Stimulated activated CD8-positive, alpha-beta memory T cell treated with anti-CD3 and anti-CD28 coated beads, Interleukin-4, amount 100 ng/mL, for 48 hours (primary cell): ENCODE measurements around the gene COL20A1.

Experiments used
- DNase-seq: peaks from one replicate; pipeline ENCODE4 v3.0.0-alpha.2; 2020

COL20A1 gene

DNA sequence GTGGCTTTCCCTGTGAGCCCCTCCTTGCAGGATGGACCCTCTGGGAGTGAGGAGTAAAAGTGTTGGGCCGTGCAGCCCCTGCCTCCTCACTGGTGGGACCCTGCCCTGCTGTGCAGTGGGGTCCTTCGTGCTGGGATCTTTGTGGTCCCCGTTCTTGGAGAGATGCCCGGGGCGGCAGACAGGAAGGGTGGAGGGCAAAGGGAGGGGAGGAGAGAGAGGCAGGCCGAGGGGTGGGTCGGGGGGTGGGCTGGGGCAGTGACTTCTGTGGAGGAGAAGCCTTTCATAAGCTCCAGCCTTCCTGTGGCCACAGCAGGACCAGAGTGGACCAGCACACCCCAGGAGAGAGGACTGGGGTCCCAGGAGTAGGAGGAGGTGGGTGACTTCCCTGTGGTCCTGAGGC lies at the start of gene COL20A1:
Gene COL20A1 (plus strand): TSS at position 283 of the 400 bp plus-strand sequence. CDS start 1,922 bp downstream, outside the sequence.
- no peak for DNase-seq

DNA sequence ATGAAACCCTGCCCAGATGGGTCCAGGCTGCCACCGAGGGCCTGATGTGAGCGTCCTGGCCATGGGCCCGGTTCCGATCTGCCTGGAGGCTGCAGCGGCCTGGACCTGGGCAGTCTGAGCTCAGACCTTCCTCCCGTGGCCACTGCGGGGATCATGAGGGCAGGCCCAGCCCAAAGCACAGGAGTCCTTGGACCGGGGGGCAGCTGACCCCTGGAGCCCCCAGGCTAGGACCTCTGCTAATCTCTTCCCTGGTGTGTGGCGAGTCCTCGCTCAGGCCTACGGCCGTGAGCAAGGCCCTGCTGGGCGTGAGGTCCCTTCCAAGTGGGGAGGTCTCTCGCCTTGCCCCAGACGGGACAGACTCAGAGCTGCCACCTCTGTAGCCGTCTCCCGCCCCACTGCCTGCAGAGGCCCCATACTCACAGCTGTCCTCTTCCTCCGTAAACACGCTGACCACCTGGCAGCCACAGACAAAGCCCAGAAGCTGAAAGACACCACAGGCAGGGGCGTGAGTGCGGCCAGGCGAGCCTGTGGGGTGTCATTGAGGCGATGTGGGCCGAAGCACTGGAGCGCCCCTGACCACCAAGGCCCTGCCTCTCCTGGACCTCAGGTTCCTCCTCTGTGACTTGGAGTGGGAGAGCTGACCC lies 49.3 kb upstream of the COL20A1 start:
- no peak for DNase-seq

DNA sequence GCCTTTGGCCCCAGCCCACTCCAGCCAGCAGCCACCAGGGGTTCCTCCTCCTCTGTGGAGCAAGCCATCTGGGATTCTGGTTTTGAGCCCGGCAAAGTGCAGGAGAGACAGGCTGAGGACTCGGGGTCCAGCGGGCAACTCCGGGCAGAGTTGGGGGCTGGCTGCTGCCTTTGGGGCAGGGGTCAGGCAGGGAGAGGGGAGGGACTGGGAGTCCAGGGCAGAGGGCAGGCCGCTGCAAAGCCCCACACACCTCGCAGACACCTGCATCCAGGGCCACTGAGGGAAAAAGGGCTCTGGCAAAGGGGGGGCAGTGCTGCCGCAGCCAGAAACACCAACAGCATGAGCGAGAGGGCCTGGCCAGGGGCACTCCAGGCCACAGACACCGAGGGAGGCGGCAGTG lies 48.5 kb upstream of the COL20A1 start:
- no peak for DNase-seq

DNA sequence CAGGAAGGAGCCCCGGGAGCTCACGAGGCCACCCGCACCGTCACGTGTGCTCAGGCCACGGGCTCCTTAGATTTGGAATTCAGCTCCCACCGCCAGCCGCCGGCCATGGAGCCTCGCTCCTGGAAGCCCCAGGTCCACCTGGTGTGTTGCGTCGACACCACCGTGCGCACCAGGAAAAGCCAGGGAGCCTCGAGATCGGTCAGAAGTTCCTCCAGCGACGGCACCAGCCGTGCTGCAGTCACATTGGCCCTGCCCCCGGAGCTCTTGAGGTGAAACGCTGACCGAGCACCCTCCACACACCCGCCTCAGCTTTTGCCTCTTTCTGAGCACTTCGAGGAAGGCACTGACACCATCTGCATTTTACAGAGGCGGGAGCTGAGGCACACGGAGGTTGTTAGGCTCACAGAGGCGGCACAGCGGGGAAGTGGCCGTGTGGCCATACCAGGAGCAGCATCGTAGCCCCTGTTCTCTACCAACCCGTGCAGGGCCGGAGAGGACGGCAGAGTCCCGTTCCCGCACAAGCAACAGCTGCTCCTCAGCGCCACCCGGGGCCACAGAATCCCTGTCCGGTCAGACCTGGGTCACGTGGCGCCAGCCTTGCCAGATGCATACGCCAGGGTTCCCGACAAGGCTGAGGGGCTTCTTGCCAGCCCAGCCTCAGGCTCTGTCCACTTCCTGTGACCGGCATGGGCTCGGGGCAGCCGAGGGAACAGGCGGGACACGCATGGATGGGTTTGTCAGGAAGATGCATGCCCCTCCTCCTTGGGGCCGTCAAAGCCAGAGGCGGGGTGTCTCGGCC lies 46.3 kb upstream of the COL20A1 start:
- DNase-seq: no peak

DNA sequence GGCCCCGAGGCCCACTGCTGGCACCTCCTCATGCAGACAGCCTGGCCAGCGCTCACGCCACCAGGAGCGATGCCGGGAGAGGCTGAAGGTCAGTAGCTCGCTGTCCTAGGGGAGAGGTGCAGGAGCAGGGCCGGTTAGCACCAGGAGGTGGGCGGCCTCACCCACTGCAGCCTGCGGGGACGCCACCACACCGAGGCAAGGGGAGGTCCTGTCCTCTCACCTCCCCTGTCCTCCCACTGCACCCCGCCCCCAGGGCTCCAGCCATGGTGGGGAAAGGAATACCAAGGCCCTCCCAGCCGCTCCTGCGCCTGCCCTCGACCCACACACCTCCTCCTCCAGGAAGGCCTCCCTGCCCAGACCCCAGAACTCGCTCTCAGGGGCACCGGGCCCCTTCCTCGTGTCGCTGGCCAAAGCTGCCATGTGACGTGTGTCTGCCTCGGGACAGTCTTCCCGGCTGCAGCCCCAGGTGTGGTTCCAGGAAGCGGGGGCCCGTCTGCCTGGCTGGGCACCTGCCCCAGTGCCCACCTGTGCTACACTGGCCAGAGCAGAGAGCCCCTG lies 45.2 kb upstream of the COL20A1 start:
- DNase-seq: no peak

DNA sequence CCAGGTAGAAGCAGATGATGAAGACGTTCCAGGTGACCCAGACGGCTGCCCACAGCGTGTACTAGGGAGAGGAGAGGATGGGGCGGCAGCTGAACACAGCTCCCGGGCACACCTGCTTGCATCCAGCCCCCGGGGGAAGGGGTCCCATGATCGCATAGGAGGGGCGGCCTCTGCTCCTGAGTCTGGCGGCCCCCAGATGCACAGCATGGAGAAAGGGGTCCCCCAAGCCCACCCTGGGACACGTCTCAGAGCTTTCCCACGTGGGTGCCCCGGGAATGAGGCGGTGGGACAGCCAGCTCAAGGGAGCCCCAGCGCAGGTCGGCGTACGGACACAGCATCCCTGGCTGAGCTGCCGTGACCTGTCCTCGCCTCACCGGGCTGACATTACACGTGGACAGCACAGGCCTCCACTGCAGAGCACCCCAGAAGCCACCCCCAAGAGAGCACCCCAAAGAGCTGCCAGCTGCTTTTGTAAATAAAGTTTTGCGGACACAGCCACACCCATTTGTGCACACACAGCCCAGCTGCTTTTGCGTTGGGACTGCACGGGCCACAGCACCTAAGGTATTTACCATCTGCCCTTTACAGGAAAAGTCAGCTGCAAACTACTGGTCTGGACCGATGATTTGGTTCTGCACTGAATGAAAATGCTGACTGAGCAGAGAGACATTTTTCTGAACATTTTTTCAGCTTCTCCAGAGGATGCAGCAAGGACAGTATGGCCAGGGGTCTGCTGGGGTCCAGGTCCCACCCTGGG lies 44.0 kb upstream of the COL20A1 start:
- no peak for DNase-seq

DNA sequence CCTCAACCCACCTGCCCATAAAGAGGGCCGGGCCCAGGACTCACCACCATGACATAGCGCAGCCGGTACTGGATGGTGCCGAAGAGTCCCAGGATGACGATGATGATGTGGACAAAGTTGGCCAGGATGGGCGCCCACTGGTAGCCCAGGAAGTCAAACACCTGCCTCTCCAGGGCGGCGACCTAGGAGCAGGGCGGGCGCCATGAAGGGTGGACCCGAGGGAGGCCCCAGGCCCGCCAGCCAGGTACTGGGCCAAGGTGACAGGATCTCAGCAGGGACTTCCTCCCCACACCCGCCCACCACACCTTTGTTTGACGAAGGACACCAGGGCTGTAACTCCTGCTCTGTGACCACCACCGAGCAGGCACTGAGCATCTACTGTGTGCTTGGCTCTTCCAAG lies 43.1 kb upstream of the COL20A1 start:
- DNase-seq: no peak

DNA sequence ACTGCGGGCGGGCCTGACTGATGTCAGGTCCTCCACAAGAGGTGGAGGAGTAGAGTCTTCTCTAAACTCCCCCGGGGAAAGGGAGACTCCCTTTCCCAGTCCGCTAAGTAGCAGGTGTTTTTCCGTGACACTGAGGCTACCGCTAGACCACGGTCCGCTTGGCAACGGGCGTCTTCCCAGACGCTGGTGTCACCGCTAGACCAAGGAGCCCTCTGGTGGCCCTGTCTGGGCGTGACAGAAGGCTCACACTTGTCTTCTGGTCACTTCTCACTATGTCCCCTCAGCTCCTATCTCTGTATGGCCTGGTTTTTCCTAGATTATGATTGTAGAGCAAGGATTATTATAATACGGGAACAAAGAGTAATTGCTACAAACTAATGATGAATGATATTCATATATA lies 41.6 kb upstream of the COL20A1 start:
- peak; percentile 30 for DNase-seq

DNA sequence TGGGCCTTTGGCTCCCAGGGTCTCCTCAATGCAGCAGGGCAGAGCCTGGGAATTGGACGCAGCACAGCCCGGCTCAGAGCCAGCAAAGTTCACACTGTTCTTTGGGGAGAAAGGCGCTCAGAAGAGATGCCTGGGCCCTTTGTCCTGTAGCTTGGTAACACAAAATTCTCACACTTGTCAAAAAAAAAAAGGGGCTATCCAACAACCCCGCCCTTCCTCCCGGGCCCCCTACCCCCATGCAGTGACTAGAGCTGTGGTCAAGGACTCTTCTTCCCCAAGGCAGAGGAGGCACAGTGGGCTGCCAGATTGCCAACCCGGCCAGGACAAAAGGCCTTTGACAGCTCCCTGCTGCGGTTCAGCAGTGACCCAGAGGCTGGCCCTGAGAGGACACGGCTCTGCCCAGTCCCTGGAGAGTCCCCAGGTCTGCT lies 40.7 kb upstream of the COL20A1 start:
- DNase-seq: no peak

DNA sequence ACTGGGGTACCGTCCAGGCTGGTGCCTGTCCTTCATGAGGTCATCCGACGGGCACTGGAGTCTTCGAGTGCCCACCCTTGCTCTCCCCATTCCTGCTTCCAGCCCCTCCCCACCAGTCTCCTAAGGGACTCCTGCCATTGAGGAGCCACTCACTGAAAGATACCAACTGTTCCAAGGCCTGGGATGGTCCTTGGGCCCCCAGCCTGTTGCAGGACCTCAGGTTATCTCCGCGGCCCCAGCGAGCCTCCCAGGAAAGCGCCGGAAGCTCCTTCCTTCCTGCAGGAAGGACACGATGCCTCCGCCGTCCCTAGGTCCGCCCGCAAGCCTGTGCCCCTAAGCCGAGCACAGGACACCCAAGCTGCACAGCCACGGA lies 39.9 kb upstream of the COL20A1 start:
- no peak for DNase-seq

DNA sequence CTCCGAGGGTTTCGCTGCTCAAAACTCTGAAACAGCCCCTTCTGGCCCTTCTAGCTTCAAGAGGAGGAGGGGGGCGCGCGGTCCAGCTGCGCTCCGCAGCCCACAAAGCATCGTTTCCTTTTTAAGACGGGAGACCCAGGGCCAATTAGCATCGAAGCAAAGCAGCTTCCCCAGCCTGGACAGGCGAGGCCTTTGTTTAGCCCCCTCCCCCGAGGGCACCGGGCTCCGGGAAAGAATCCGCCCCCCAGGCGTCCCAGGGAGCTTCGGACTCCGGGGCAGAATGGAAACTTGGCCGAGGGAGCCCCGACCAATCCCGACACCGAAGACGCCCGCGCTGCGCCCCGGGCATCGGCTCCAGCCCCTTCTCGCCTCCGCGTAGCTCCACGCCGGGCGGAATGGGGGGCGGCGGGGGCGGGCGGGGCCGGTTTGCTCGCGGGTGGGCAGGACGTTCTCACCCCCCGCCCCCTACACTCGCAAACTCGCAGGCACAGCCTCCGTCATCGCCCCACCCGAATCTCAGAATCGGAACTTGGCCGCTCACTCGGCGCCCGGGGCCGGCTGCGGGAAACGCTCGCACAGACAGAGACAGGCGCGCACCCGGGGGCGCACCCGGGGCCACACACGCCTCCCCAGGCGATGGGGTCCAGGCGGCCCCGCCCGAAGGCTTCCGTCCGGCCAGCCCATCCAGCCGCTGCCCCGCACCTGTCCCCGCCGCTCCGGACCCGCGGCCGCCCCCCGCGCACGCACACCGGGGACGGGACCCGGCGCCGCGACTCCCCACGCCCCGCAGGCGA lies 39.4 kb upstream of the COL20A1 start:
- DNase-seq: no peak

DNA sequence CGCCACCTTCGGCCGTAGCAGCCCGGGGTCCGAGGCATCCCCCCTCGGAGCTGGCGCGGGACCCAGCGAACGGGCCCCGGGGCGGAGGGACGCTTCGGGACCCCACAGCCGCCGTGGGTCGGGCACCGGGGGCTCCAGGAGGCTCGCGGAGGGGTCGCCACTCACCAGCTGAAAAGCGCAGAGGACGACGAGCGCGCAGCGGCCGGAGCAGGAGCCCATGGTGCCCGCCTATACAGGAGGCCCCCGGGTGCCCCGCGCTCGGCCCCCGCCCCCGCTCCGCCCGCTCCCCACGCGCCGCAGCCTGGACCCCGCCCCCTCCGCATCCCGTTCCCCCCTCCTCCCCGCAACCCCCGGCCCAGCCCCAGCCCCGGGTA lies 38.8 kb upstream of the COL20A1 start, which contains the start of gene NKAIN4:
Gene NKAIN4 (minus strand): TSS at position 232 of the 374 bp plus-strand sequence. CDS start 13 bp downstream, at position 219.
- DNase-seq: no peak

DNA sequence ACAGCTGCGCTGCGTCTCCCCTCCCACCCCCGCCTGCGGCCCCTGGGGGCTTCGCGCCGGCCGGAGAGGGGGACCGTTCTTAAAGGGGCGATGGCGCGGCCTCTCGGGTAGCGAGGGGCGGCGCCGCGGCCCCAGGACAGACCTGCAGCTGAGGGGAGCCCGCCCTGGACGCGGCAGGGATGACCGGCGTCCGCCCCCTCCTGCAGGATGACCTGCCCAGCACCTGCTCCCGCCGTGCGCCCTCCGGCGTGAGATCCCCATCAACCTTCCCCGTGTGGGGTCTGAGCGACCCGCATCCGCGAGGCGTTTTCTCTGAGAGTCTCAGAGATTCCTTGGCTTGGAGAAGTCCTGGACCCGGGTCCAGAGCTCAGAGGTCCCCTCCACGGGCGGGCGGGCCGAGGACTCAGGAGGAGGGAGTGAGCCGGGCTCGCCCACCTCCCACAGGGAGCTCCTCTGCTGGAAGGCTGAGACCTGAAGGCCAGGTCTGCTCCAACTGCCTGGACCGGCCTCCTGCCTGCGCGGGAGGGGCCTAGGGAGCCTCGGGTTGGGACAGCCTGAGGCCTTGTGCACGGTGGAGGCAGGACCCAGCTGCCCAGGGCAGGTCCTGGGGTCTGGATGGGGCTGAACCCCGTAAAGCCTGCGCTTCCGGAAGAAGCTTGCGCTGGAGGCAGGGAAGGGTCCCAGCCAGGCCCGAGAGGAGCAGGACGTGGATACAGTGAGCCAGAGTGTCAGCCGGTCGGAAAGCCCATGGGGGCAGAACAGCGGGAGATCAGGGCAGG lies 38.2 kb upstream of the COL20A1 start:
- no peak for DNase-seq

DNA sequence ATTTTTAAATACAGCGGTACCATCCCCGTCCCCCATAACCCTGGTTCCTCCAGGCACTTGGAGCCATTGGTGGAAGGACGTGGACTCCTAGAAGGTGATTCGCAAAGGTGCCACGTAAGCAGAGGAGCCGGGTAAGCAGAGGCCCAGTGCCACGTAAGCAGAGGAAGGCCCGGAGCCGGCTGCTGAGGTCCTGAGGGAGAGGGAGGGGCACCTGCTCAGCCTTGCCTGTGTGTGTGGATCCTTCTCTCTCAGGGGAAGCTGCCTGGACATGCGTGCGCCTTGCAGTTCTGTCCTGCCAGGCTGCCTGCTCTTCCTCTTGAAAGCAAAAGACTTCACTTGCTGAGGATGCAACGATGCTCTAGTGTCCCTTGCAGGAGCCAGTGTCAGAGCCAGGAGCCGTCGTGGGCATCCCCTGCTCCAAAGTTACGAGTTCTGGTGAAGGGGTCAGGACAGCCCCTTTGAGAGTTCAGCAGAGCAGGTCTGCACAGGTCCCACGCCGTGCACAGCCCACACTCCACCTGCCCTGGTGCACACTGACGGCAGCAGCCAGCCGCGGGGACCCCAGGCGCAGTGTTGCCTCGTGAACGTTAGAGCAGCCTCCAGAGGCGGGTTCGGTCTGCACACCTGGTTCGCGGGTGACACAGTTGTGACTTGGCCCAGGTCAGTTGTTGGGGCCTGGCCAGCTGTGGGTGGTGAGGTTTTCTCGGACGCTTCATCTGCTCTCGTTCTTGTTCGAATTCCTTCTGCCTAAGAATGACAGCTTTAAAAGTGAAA lies 36.9 kb upstream of the COL20A1 start:
- DNase-seq: no peak

DNA sequence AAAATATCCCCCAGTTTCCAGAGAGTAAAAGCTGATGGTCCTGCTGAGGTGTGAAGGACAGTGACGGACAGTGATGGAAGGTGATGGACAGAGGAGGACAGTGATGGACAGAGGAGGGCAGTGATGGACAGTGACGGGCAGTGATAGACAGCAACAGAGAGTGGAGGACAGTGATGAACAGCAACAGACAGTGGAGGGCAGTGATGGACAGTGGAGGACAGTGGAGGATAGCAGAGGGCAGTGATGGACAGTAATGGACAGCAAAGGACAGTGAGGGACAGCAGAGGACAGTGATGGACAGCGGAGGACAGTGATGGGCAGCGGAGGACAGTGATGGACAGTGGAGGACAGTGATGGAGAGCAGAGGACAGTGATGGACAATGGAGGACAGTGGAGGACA lies 36.0 kb upstream of the COL20A1 start:
- no peak for DNase-seq

DNA sequence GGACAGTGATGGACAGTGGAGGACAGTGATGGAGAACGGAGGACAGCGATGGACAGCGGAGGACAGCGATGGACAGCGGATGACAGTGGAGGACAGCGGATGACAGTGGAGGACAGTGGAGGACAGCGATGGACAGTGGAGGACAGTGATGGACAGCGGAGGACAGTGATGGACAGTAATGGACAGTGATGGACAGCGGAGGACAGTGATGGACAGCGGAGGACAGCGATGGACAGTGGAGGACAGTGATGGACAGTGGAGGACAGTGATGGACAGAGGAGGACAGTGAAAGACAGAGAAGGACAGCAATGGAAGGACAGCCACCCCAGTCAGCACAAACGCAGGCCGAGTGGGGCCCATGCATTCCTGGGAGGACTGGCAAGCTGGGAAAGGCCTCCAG lies 35.4 kb upstream of the COL20A1 start:
- no peak for DNase-seq

DNA sequence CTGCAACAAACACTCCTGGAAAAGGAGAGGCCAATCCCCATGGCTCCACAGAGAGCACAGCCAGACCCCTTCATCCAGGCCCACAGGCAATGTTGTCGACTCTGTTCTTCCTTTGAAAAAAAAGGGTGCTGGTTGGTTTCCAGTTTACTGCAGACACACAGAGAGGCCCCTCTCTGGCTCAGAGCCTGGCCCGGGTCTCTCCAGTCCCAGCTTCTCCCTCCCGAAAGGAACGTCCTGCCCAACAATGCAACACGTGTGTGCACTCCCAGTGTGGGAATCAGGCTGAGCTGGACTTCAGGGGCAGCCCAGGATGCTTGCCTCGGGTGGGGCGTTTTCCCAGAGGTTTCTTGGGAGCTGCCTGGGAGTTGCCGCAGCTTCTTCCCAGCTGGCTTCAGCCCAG lies 34.2 kb upstream of the COL20A1 start:
- no peak for DNase-seq

DNA sequence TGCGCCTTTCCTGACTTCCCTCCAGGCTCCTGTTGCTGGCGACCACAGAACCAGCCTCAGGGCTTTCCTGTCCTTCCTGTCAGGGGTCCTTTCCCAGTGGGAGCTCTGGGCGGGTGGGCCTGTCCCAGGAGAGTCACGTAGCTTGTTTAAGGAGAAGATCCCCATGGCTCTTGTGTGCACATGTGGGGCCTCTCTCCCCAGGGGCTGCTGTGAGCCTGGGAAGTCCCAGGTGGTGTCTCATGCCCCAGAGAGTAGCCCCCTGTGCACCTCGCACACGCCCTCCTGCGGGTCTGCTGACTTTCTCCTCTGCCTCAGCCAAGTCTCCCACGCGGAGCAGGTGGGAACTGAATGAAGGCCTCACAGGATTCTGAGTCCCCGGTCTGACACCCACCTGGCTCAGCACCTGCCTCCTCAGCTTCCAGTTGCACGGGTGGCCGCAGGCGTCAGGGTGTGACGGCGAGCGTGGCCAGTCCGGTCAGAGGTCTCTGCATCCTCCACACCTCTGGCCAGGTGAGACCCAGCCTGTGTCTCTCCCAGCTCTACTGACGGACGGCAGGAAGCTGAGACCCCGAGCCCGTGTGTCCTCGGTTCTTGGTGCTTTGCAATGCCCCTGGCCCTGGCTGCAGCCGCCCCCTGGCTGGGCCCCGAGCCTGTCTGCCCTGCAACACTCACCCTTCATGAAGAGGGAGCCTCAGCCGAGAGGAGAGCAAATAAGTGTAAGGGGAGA lies 33.1 kb upstream of the COL20A1 start:
- no peak for DNase-seq

DNA sequence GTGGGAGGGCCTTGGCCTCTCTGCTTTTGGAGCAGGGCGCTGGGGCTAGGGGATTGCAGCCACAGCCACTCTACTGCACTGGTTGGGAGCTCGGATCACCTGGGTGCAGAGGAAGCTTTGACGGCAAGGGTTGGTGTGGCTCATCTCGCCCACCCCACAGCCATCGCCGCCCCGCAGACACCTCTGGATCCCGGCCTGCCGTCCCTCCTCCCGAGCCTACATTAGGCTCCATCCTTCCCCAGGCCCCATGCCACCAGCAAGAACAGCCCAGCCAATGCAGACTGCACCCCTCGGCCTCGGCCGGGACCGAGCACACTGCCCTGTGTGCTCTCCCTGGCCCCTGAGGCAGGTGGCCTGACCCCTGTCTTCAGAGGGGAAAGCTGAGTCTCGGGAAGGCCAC lies 32.5 kb upstream of the COL20A1 start:
- DNase-seq: no peak

DNA sequence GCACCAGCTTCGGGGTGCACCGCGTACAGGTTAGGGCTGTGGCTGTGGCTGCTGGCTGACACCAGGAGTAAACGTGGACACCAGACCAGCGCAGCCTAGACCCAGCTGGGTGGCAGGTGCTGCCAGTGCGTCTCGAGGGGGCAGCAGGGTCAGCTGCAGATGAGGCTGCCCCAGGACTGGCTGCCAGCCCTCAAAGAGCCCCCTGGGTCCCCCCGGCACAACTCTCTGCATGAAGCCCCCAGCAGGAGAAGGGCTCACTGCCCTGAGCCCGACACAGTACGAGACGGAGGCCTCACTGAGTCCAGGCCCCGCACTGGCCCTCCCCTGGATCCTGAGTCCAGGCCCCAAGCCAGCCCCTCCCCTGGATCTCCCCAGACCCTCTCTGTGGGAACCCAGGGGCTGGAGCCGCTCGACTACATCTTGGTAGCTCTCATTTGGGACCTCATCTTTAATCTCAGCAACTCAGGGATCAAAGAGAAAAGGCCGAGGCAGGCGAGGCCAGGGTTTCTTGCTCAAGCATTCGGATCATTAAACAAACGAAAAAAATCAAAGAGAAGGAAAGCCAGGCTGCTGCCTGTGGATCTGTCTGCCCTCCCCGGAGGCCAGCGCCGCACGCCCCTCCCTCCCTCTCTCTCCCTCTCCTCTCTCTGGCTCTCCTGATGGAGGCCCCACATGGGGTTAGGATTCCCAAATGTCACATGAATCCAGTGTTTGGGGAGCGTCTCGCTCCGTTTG lies 31.8 kb upstream of the COL20A1 start:
- DNase-seq: no peak
